CMK (cell line): ENCODE results near the gene GRIA2.

Experiments used
- DNase-seq: peaks from one replicate; pipeline ENCODE4 v3.0.0-alpha.2; 2010; ENCODE audit warnings: low read depth

GRIA2 gene

GRCh38 chr4:157372567-157372966 is 152.0 kb downstream of the GRIA2 start:
- no peak for DNase-seq

GRCh38 chr4:157389741-157390140 is 169.2 kb downstream of the GRIA2 start:
- DNase-seq: no peak

- DNase-seq: no peak
Measured at GRCh38 chr4:157405070-157405469, 184.5 kb downstream of the GRIA2 start.
